K562 (cell line): ENCODE measurements around the gene SLC2A4. TPM values are rescaled to one million over a fixed set of nuclear protein-coding genes. Genes with fewer than 3 reads are reported as not detected.

ENCODE experiments used
- ATAC-seq: fragments of 200-7000 bp; cut with Tn5 transposase; 3 replicates; pipeline ENCODE4 v1.9.1; 2020; ENCODE audit warnings: moderate library complexity
- BruUV-seq: library from RNA; stranded (reverse); fragments of 400-500 nt; replicated peaks from 2 replicates; lab custom pipeline; 2021; lab: Mats Ljungman, UMichigan
- CTCF ChIA-PET: fragments of 300-600 bp; formaldehyde crosslinking; extraction: SDS; loops from one replicate; lab custom pipeline; 2021; ENCODE audit warnings: low intra/inter-chr PET ratio; lab: Yijun Ruan, JAX
- POLR2A ChIA-PET: fragments of 300-600, 350-650 bp; sonication (Branson Sonifier 250); formaldehyde crosslinking; extraction: SDS; loops from one replicate; lab custom pipeline; 2021; ENCODE audit warnings: antibody characterized with exemption, inconsistent platforms; lab: Yijun Ruan, JAX
- DNase-seq, 4 experiments: peaks; one replicate each; pipeline versions ENCODE4 v3.0.0 to v3.0.0-alpha.2; 2011 to 2018; ENCODE audit warnings: low spot score in 3 of 4, mixed read lengths in 3 of 4; ENCODE audit errors: extremely low read depth in 1 of 4
- FAIRE-seq: peaks from 2 replicates; lab custom pipeline; 2011; peaks lifted over from hg19 to GRCh38; lab: Jason Lieb, UNC
- H2AFZ ChIP-seq: 2 replicates; pipeline ENCODE4 v1.6.0; 2011; ENCODE audit warnings: low read depth, low read length, control low read depth, inconsistent platforms
- H3K27ac ChIP-seq: fragments of 200-600 bp; 3 replicates; pipeline ENCODE4 v1.8.0; 2011; ENCODE audit warnings: low read depth, mild to moderate bottlenecking, control low read depth, inconsistent platforms, low read length, moderate library complexity, mixed read lengths; ENCODE audit errors: extremely low read depth
- H3K27me3 ChIP-seq, 2 experiments: fragments of 300-600 bp in 1 of 2; 2 replicates in 1 of 2; 3 replicates in 1 of 2; pipeline versions ENCODE4 v1.6.0 to v1.8.0; 2011; ENCODE audit warnings: inconsistent platforms in 2 of 2, low read length in 2 of 2, mild to moderate bottlenecking in 1 of 2, mixed read lengths in 1 of 2, moderate library complexity in 1 of 2; ENCODE audit not compliant: control insufficient read depth in 2 of 2, insufficient read depth in 2 of 2
- H3K36me3 ChIP-seq: fragments of 300-600 bp; 3 replicates; pipeline ENCODE4 v1.8.0; 2011; ENCODE audit warnings: mild to moderate bottlenecking, low read length, inconsistent platforms; ENCODE audit not compliant: control insufficient read depth, insufficient read depth
- H3K4me1 ChIP-seq, 2 experiments: fragments of 200-600 bp in 1 of 2; replicated peaks in 1 of 2; 2 replicates in 1 of 2; 3 replicates in 1 of 2; pipeline versions ENCODE4 v1.5.1 to v1.8.0; 2011; ENCODE audit warnings: inconsistent platforms in 2 of 2, low read length in 2 of 2, mild to moderate bottlenecking in 1 of 2, mixed read lengths in 1 of 2, moderate library complexity in 1 of 2; ENCODE audit not compliant: control insufficient read depth in 2 of 2, insufficient read depth in 2 of 2
- H3K4me2 ChIP-seq: 2 replicates; pipeline ENCODE4 v1.6.1; 2011; ENCODE audit warnings: low read length, control low read depth, inconsistent platforms, mixed read lengths; ENCODE audit not compliant: insufficient read depth
- H3K4me3 ChIP-seq: fragments of 200-600 bp; sonication (generic), shearing (Covaris generic); 2 replicates; pipeline ENCODE4 v1.5.1; 2016; ENCODE audit warnings: control low read depth, inconsistent platforms
- H3K79me2 ChIP-seq: fragments of 200-600 bp; 3 replicates; pipeline ENCODE4 v1.8.0; 2011; ENCODE audit warnings: low read length, inconsistent platforms; ENCODE audit not compliant: control insufficient read depth, insufficient read depth
- H3K9ac ChIP-seq, 2 experiments: 2 replicates each; pipeline versions ENCODE4 v1.6.0 to v1.6.1; 2011; ENCODE audit warnings: low read depth in 2 of 2, low read length in 2 of 2, control low read depth in 1 of 2, inconsistent platforms in 1 of 2, mild to moderate bottlenecking in 1 of 2, mixed read lengths in 1 of 2; ENCODE audit not compliant: insufficient read depth in 1 of 2
- H3K9me1 ChIP-seq: one replicate; pipeline ENCODE4 v1.6.0; 2011; ENCODE audit warnings: inconsistent platforms, mild to moderate bottlenecking, low read length, moderate library complexity; ENCODE audit not compliant: control insufficient read depth, insufficient read depth
- H3K9me3 ChIP-seq: replicated peaks from 2 replicates; pipeline ENCODE4 v1.5.1; 2011; ENCODE audit warnings: low read depth, low read length, inconsistent platforms; ENCODE audit not compliant: control insufficient read depth, insufficient read depth
- H4K20me1 ChIP-seq: replicated peaks from 2 replicates; pipeline ENCODE4 v1.6.1; 2011; ENCODE audit warnings: low read length, inconsistent platforms, mixed read lengths; ENCODE audit not compliant: control insufficient read depth, insufficient read depth
- CREM ChIP-seq: IDR thresholded peaks from 2 replicates; pipeline ENCODE4 v1.6.1; 2014; ENCODE audit warnings: antibody characterized with exemption, low read depth
- HMG20B ChIP-seq: fragments of 250-450 bp; sonication (Bioruptor Pico); IDR thresholded peaks from 2 replicates; pipeline ENCODE4 v1.5.0; 2021; ENCODE audit warnings: mild to moderate bottlenecking
- ILK ChIP-seq: fragments of 450-650 bp; IDR thresholded peaks from 2 replicates; pipeline ENCODE4 v1.6.1; 2016; ENCODE audit warnings: missing genetic modification characterization, low read depth, mild to moderate bottlenecking, missing compliant biosample characterization, moderate library complexity, borderline replicate concordance
- MCM2 ChIP-seq: fragments of 450-650 bp; IDR thresholded peaks from 2 replicates; pipeline ENCODE4 v1.6.1; 2017; ENCODE audit warnings: low read depth, mild to moderate bottlenecking
- NR2C1 ChIP-seq, 2 experiments: fragments of 450-650 bp; IDR thresholded peaks; 2 replicates each; pipeline ENCODE4 v1.6.1; 2017; ENCODE audit warnings: mild to moderate bottlenecking in 2 of 2, antibody characterized with exemption in 1 of 2, inconsistent platforms in 1 of 2, missing compliant biosample characterization in 1 of 2, missing genetic modification characterization in 1 of 2
- PHB2 ChIP-seq: fragments of 450-650 bp; IDR thresholded peaks from 2 replicates; pipeline ENCODE4 v1.6.1; 2017; ENCODE audit warnings: low read depth
- POLR2AphosphoS2 ChIP-seq: IDR thresholded peaks from 2 replicates; pipeline ENCODE4 v1.6.1; 2012; ENCODE audit warnings: low read length, improper control_type of control experiment
- PRPF4 ChIP-seq: fragments of 200-400 bp; formaldehyde crosslinking; IDR thresholded peaks from one replicate; pipeline ENCODE4 v1.6.1; 2017; ENCODE audit warnings: low read length, low read depth, mild to moderate bottlenecking; ENCODE audit not compliant: insufficient read depth, poor library complexity, severe bottlenecking
- PURB ChIP-seq: sonication (generic); formaldehyde crosslinking; IDR thresholded peaks from 2 replicates; pipeline ENCODE4 v1.9.0; 2021; ENCODE audit warnings: low read depth, mild to moderate bottlenecking, missing genetic modification reagents
- TAF1 ChIP-seq: IDR thresholded peaks from 2 replicates; pipeline ENCODE4 v1.6.1; 2011; ENCODE audit warnings: mild to moderate bottlenecking, low read length, moderate library complexity; ENCODE audit not compliant: insufficient read depth, control insufficient read depth, severe bottlenecking; ENCODE audit errors: extremely low read depth
- TBL1XR1 ChIP-seq, 2 experiments: IDR thresholded peaks; 2 replicates each; pipeline ENCODE4 v1.6.1; 2012; ENCODE audit warnings: improper control_type of control experiment in 2 of 2, low read length in 2 of 2, mild to moderate bottlenecking in 1 of 2
- TGIF2 ChIP-seq: sonication (generic); formaldehyde crosslinking; IDR thresholded peaks from 2 replicates; pipeline ENCODE4 v1.8.1; 2022; ENCODE audit warnings: mild to moderate bottlenecking, missing genetic modification reagents, moderate library complexity
- THRAP3 ChIP-seq: fragments of 450-650 bp; IDR thresholded peaks from 2 replicates; pipeline ENCODE4 v1.6.1; 2016; ENCODE audit warnings: mild to moderate bottlenecking, inconsistent platforms, borderline replicate concordance
- ZNF175 ChIP-seq: fragments of 200-800 bp; sonication (Bioruptor generic); IDR thresholded peaks from 2 replicates; pipeline ENCODE4 v1.6.1; 2016; ENCODE audit warnings: low read depth, mild to moderate bottlenecking, missing genetic modification characterization, missing compliant biosample characterization
- ZNF232 ChIP-seq: sonication (generic); formaldehyde crosslinking; IDR thresholded peaks from 2 replicates; pipeline ENCODE4 v1.8.0; 2022; ENCODE audit warnings: mild to moderate bottlenecking, missing genetic modification reagents
- ZNF280A ChIP-seq: fragments of 450-650 bp; IDR thresholded peaks from 2 replicates; pipeline ENCODE4 v1.6.1; 2018; ENCODE audit warnings: mild to moderate bottlenecking, low read depth; ENCODE audit not compliant: partially characterized antibody
- ZNF561 ChIP-seq: fragments of 450-650 bp; formaldehyde crosslinking; conservative IDR thresholded peaks from 2 replicates; pipeline ENCODE4 v1.4.0; 2020; ENCODE audit warnings: mild to moderate bottlenecking, moderate library complexity
- ZNF668 ChIP-seq: fragments of 250-450 bp; sonication (Bioruptor Pico); IDR thresholded peaks from 2 replicates; pipeline ENCODE4 v1.8.0; 2022; ENCODE audit warnings: mild to moderate bottlenecking, inconsistent platforms
- ZZZ3 ChIP-seq: fragments of 450-650 bp; IDR thresholded peaks from 2 replicates; pipeline ENCODE4 v1.6.1; 2016; ENCODE audit warnings: antibody characterized with exemption, mild to moderate bottlenecking, moderate library complexity
- WGBS: fragments of 100-300 bp; shearing (Covaris generic); methylation state at CpG from one replicate; pipeline ENCODE4 v1.1.6; 2016; ENCODE audit warnings: low coverage, mixed read lengths; ENCODE audit not compliant: insufficient coverage; ENCODE audit errors: missing lambda C conversion rate; 5-methylcytosine and 5-hydroxymethylcytosine counted together
- in situ Hi-C: fragments of 300-500 bp; cut with MboI; formaldehyde crosslinking; loops from 4 replicates; pipeline ENCODE4 v1.15.0; 2018; ENCODE audit warnings: inconsistent platforms, mixed read lengths
- intact Hi-C: fragments of 100-400 bp; cut with micrococcal nuclease; formaldehyde crosslinking; loops from 2 replicates; pipeline ENCODE4 v1.14.2; 2022
- polyA plus RNA-seq, 8 experiments: library from polyadenylated mRNA; depleted of rRNA in 4 of 8; stranded (reverse) in 5 of 8; unstranded in 3 of 8; fragments of >200 nt; fragmentation: Nextera tagmentation in 2 of 8; fragmentation: Illumina TruSeq in 1 of 8; extraction: Ambion mirVana in 2 of 8; extraction: Trizol in 1 of 8; gene quantifications; 2 replicates each; pipeline versions ENCODE4 v1.2.1 to v1.2.3, GENCODE V29; 2011 to 2014; ENCODE audit warnings: inconsistent platforms in 1 of 8, missing spikeins in 1 of 8
- total RNA-seq, 7 experiments: library from RNA; depleted of rRNA in 6 of 7; stranded (reverse); fragments of >200 nt in 6 of 7; fragmentation: Illumina TruSeq in 2 of 7; extraction: Trizol in 2 of 7; gene quantifications; 2 replicates each; pipeline versions ENCODE4 v1.2.1 to v1.2.3, GENCODE V29; 2011 to 2021; ENCODE audit warnings: low replicate concordance in 1 of 7
- TF ChIP-seq, protein P1 (sequence below): fragments of 450-650 bp; IDR thresholded peaks from 2 replicates; pipeline ENCODE4 v1.6.1; 2016; ENCODE audit warnings: mild to moderate bottlenecking

SLC2A4 gene
- total and polyA plus RNA-seq, 9 of the 15 experiments (the other 6 are each of a cell fraction or from before 2014, with no cell fraction given): 0.74 to 3.5 (median 1.6) TPM

DNA sequence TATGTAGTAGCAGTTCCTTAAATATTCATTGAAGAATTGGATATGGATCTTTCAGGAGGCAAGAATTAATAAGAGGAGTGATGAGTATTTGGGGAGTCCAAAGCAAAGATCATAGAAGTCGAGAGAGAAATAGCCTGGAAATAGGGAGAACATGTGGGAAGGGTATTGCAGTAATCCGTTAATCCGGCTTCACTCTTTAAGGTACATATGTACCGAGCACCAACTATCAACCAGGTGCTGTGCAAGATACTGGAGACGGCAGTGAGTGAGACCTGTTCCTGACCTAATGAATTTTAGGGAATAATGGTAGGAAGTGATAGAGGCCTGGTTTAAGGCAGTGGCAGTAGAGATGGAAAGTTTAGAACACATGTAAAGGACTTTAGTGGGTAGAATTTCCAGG is 28.4 kb upstream of the SLC2A4 start:
- no TSS peak for BruUV-seq
- no peak for TF ChIP-seq TBL1XR1 (IDR thresholded peaks at IDR 0.05; ENCODE audit: low read length in 2 of 2)
- TF ChIP-seq MCM2: no peak
- TF ChIP-seq ZNF280A: no peak
- no peak for TF ChIP-seq PHB2
- TF ChIP-seq ZZZ3: no peak
- no peak for TF ChIP-seq ZNF232 (CRISPR knock-in tag)
- TF ChIP-seq ZNF175 (CRISPR knock-in tag): no peak
- no peak for TF ChIP-seq HMG20B (CRISPR knock-in tag)
- TF ChIP-seq TAF1: no peak
- no peak for TF ChIP-seq ILK (tag)
- TF ChIP-seq POLR2AphosphoS2: no peak
- TF ChIP-seq, protein P1, sequence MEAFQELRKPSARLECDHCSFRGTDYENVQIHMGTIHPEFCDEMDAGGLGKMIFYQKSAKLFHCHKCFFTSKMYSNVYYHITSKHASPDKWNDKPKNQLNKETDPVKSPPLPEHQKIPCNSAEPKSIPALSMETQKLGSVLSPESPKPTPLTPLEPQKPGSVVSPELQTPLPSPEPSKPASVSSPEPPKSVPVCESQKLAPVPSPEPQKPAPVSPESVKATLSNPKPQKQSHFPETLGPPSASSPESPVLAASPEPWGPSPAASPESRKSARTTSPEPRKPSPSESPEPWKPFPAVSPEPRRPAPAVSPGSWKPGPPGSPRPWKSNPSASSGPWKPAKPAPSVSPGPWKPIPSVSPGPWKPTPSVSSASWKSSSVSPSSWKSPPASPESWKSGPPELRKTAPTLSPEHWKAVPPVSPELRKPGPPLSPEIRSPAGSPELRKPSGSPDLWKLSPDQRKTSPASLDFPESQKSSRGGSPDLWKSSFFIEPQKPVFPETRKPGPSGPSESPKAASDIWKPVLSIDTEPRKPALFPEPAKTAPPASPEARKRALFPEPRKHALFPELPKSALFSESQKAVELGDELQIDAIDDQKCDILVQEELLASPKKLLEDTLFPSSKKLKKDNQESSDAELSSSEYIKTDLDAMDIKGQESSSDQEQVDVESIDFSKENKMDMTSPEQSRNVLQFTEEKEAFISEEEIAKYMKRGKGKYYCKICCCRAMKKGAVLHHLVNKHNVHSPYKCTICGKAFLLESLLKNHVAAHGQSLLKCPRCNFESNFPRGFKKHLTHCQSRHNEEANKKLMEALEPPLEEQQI: no peak
- no peak for TF ChIP-seq PRPF4
- no peak for TF ChIP-seq ZNF668 (CRISPR knock-in tag)
- no peak for TF ChIP-seq NR2C1 (IDR thresholded peaks at IDR 0.05)
- no peak for TF ChIP-seq NR2C1 (tag; IDR thresholded peaks at IDR 0.05)
- TF ChIP-seq PURB: no peak
- TF ChIP-seq CREM: no peak
- TF ChIP-seq TGIF2: no peak
- no peak for TF ChIP-seq ZNF561
- no peak for TF ChIP-seq THRAP3
- Histone ChIP-seq H3K27ac (peak overlapping the region; percentile 96), H4K20me1 (no peaks in the 10 kb centered on the region), H3K9me1 (no peaks in the 10 kb centered on the region), H3K4me1 (peaks cover 13 to 19% of the 10 kb centered on the region in 2 experiments; a peak in 4 of 5 replicates), H3K27me3 (no peaks in the 10 kb centered on the region), H3K9ac (peak overlapping the region; percentile 94 to 98; a peak in 3 of 4 replicates), H2AFZ (no peak overlapping the region; the same call in 1 of the 2 replicates), H3K79me2 (peaks cover 51% of the 10 kb centered on the region), H3K9me3 (no peaks in the 10 kb centered on the region), H3K36me3 (peaks cover 51% of the 10 kb centered on the region; the same call in 2 of the 3 replicates), H3K4me3 (peak overlapping the region; percentile 95), H3K4me2 (peak overlapping the region; percentile 98)
- WGBS: 0% methylated on average over 4 of the region's 5 CpGs
- CTCF ChIA-PET: no interaction called here
- ATAC-seq (no peak), DNase-seq (no peak), FAIRE-seq (no peak)
- POLR2A ChIA-PET: no interaction called here
- in situ Hi-C loops: no loop called here
- intact Hi-C loops: loop anchor here (2.0 kb wide), 1 partner anchor 14 kb away; the partner anchor contains the start of gene PHF23
